ENCODE results near the gene LRRC56.

- TF ChIP-seq CTCF (optimal IDR thresholded peaks at IDR 0.05 in 1 of 3, IDR thresholded peaks at IDR 0.05 in 1 of 3, conservative IDR thresholded peaks at IDR 0.05 in 1 of 3; ENCODE audit: extremely low read depth in 1 of 3, insufficient read depth in 2 of 3, low read length in 3 of 3) (no peak), EZH2 (IDR thresholded peaks at IDR 0.05; ENCODE audit: low read length) (no peak)
These were observed 3.5 kb downstream of the LRRC56 start for GRCh38 chr11:540583-541432.
